ENCODE data around the gene SCAND1. TPM values are rescaled to one million over a fixed set of nuclear protein-coding genes. Genes with fewer than 3 reads are reported as not detected.

SCAND1 gene
- total RNA-seq, 3 donors from 2014 or later: 87.5 to 103 (median 89.6) TPM

GRCh38 chr20:35992713-35993335 is 38.5 kb upstream of the SCAND1 start:
- Histone ChIP-seq H3K4me3 (no peak overlapping the region), H3K27ac (no peak overlapping the region), H3K27me3 (no peaks in the 10 kb centered on the region), H3K9me3 (no peaks in the 10 kb centered on the region), H3K36me3 (no peaks in the 10 kb centered on the region), H3K4me1 (no peaks in the 10 kb centered on the region)
- peak in 1 of 2 donors; percentile 28 for DNase-seq (ENCODE audit: low spot score in 2 of 2)
- intact Hi-C loops (cut with DNase I; ENCODE audit: low total_unique reads): no loop called here
- no peak for TF ChIP-seq POLR2AphosphoS5 (IDR thresholded peaks at IDR 0.05)
- peak; percentile 78 to 87 (median 81) for TF ChIP-seq CTCF (IDR thresholded peaks at IDR 0.05)

- intact Hi-C loops (cut with DNase I; ENCODE audit: low total_unique reads): no loop called here
- H3K27ac ChIP-seq: no peak overlapping the region
- no peak for DNase-seq (ENCODE audit: low spot score in 2 of 2)
These were observed 37.0 kb upstream of the SCAND1 start for GRCh38 chr20:35991142-35991771.

GRCh38 chr20:35988910-35989463 is 34.7 kb upstream of the SCAND1 start:
- intact Hi-C loops (cut with DNase I; ENCODE audit: low total_unique reads): no loop called here
- Histone ChIP-seq H3K27ac (no peak overlapping the region), H3K36me3 (no peaks in the 10 kb centered on the region), H3K9me3 (no peaks in the 10 kb centered on the region), H3K4me3 (no peak overlapping the region), H3K27me3 (no peaks in the 10 kb centered on the region), H3K4me1 (no peaks in the 10 kb centered on the region)
- TF ChIP-seq POLR2A (IDR thresholded peaks at IDR 0.05): no peak
- no peak for TF ChIP-seq POLR2AphosphoS5 (IDR thresholded peaks at IDR 0.05)
- no peak for TF ChIP-seq CTCF (IDR thresholded peaks at IDR 0.05)
- no peak for DNase-seq (ENCODE audit: low spot score in 2 of 2)

More at GRCh38 chr20:35991142-35991771, 37.0 kb upstream of the SCAND1 start:
- Histone ChIP-seq H3K9me3 (no peaks in the 10 kb centered on the region), H3K27me3 (no peaks in the 10 kb centered on the region), H3K4me1 (no peaks in the 10 kb centered on the region), H3K4me3 (no peak overlapping the region), H3K36me3 (no peaks in the 10 kb centered on the region)
- TF ChIP-seq POLR2AphosphoS5 (IDR thresholded peaks at IDR 0.05) (no peak), POLR2A (IDR thresholded peaks at IDR 0.05) (no peak), CTCF (IDR thresholded peaks at IDR 0.05) (peak in 2 of 3 donors; percentile 24 to 32)

GRCh38 chr20:35985806-35986205 is 31.5 kb upstream of the SCAND1 start:
- Histone ChIP-seq H3K27me3 (no peaks in the 10 kb centered on the region), H3K4me3 (no peak overlapping the region), H3K4me1 (no peaks in the 10 kb centered on the region), H3K27ac (no peak overlapping the region), H3K9me3 (no peaks in the 10 kb centered on the region), H3K36me3 (no peaks in the 10 kb centered on the region)
- DNase-seq (ENCODE audit: low spot score in 2 of 2): no peak
- intact Hi-C loops (cut with DNase I; ENCODE audit: low total_unique reads): no loop called here
- no peak for TF ChIP-seq POLR2AphosphoS5 (IDR thresholded peaks at IDR 0.05)
- no peak for TF ChIP-seq CTCF (IDR thresholded peaks at IDR 0.05)
- no peak for TF ChIP-seq POLR2A (IDR thresholded peaks at IDR 0.05)

- intact Hi-C loops (cut with DNase I; ENCODE audit: low total_unique reads): no loop called here
- H3K9me3 ChIP-seq: no peaks in the 10 kb centered on the region
- H3K27me3 ChIP-seq: no peaks in the 10 kb centered on the region
- no peak overlapping the region for H3K27ac ChIP-seq
- no peak overlapping the region for H3K4me3 ChIP-seq
- DNase-seq (ENCODE audit: low spot score in 2 of 2): no peak
- no peaks in the 10 kb centered on the region for H3K4me1 ChIP-seq
- no peaks in the 10 kb centered on the region for H3K36me3 ChIP-seq
- no peak for TF ChIP-seq POLR2AphosphoS5 (IDR thresholded peaks at IDR 0.05)
- no peak for TF ChIP-seq CTCF (IDR thresholded peaks at IDR 0.05)
- no peak for TF ChIP-seq POLR2A (IDR thresholded peaks at IDR 0.05)
These were observed 30.1 kb upstream of the SCAND1 start for GRCh38 chr20:35984382-35984781.

All from breast epithelium (tissue), 4 donors.